ENCODE results near the gene LYRM1. TPM values are rescaled to one million over a fixed set of nuclear protein-coding genes. Genes with fewer than 3 reads are reported as not detected.
"Not testable (repeated sequence)": the region's sequence is repeated elsewhere in the genome, so short reads cannot be mapped to it uniquely, and the experiment has no call there.

LYRM1 gene, protein sequence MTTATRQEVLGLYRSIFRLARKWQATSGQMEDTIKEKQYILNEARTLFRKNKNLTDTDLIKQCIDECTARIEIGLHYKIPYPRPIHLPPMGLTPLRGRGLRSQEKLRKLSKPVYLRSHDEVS
- 36.6 and 48.7 TPM in 2 replicates for polyA plus RNA-seq (2014; cell fraction: cytosol; rRNA removed)
- 22.8 and 33.8 TPM in 2 replicates for polyA plus RNA-seq (2014; cell fraction: nucleus; rRNA removed)

DNA sequence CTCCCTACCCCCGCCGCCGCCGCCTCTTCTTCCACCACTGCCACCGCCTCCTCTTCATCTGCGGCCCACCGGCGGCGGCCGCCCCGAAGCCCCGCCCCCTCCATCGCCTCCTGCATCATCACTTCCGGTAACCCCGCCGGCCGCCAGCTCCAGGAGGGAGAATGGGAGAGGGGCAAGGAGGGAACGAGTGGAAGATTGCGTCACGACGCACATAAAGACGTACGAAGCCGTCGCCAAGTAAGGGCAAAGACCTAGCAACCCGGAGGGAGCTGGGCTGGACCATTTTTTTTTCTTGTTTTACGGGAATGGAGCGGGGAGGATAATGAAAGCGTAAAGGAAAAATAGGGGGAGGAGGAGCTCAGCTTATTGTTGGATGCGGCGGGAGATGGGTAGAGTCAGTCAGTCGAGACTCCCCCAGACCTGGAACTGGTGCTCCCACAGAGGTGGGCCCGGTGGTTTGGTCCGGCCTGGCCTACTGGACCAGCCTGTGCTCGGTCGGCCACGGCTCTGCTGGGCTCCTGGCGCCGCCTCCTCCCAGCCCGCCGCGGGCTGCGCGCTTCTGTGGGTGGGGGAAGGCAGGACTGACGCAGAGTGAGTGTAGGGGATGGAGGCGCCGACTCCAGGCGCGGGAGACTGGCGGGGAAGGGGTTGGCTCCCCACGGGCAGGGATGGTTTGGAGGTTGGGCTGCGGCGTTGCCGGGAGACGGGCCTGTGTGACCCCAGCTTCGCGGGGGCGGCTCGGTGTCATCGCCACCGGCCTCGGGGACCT, at the start of gene LYRM1, which contains the start of gene DCUN1D3:
TSS of gene LYRM1 (plus strand) at position 473 of the 769 bp plus-strand sequence. CDS start 14,785 bp downstream, outside the sequence.
TSS of gene DCUN1D3 (minus strand) at position 60 of the 769 bp plus-strand sequence. CDS start 37,820 bp downstream, outside the sequence.
- peak; percentile 99 for DNase-seq (ENCODE audit: low spot score)

DNA sequence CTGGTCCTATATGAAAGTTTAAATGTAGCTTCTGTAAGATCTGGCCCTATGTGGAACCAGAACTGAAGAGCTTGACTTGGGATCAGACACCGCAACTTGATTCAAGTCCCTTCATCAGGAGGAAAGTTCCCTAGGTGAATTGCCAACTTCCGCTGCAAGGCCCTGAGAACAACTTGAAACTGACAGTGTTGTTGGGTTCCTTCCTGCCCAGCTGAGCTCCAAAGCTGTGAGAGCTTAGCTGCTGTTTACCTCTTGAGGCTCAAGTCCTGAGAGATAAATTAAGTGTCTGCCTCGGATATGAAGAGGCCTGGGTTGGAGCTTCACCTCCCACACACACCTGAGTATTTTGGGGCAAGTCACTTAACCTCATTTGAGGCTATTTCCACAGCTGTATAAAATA, 49.6 kb upstream of the LYRM1 start:
- no peak for DNase-seq (ENCODE audit: low spot score)

DNA sequence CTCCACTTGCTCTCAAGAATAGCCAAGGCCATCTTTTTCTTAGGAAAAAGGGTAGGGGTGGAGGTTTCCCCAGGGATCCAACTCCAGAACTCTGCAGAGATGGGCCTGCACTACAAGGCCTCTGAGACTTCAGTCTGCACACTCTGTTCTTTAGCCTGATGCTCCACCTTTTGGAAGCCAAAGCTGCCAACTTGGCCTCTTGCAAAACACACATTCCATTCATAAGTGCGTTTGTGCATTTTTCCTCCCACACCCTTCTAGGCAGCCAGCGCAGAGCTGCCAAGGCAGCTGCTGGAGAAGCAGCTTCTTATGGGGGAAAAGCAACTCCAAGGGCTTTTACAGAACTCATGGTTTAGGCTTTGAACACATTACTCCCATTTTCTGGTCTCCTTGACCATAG, 49.0 kb upstream of the LYRM1 start:
- DNase-seq (ENCODE audit: low spot score): no peak

- no peak for DNase-seq (ENCODE audit: low spot score)
Observed at GRCh38 chr16:20853143-20853542, 47.4 kb upstream of the LYRM1 start.

DNA sequence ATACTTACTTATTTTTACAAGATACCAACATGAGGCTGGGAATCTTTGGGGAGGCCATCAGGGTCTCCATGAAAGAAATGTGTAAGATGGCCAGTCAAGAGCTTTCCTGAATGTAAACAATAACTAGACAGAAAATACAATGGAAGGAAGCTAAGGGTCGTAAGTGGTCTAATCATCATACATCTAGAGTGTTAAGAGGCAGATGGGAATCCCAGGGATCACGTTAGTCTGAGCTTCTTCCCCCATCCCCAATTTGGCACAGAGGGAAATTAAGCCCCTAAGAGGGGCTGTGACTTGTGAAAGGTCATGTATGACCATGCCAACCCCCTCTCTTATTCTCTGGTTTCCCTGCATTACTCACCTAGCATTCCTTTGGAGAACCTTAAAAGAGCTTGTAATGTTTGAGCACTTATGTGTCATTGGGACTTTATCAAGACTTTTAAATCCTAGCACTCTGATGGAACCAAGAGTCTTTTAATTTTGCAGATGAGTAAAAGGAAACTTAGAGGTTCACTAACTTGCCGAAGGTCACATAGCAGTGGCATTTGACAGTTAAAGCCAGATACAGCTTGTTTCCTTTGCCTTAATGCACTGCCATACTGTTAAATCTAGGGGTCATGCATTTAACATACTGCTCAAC, 46.5 kb upstream of the LYRM1 start:
- no peak for DNase-seq (ENCODE audit: low spot score)

GRCh38 chr16:20854963-20855362, 45.6 kb upstream of the LYRM1 start:
- no peak for DNase-seq (ENCODE audit: low spot score)

DNA sequence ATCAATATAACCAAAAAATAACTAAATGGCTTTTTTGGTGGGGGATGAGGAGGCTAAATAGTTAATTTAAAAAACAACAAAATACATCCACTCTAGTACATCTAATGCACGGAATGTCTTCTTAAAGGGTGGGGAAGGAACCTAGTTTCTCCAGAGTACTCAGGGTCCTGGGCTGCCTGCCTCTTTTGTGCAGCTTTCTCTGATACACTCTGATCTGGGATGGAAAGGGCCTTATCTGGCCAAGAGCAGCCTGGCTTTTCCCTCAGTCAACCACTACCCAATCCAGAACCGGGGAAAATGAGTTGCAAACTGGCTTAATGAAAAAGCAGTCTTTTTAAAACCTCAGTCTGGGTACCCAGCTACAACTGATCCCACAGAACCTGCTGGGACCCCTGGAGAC, 43.3 kb upstream of the LYRM1 start:
- no peak for DNase-seq (ENCODE audit: low spot score)

GRCh38 chr16:20859229-20859628, 41.3 kb upstream of the LYRM1 start:
- no peak for DNase-seq (ENCODE audit: low spot score)

- DNase-seq (ENCODE audit: low spot score): no peak
Observed at GRCh38 chr16:20859699-20860098, 40.9 kb upstream of the LYRM1 start.

GRCh38 chr16:20860361-20860760, 40.2 kb upstream of the LYRM1 start:
- DNase-seq (ENCODE audit: low spot score): no peak

DNA sequence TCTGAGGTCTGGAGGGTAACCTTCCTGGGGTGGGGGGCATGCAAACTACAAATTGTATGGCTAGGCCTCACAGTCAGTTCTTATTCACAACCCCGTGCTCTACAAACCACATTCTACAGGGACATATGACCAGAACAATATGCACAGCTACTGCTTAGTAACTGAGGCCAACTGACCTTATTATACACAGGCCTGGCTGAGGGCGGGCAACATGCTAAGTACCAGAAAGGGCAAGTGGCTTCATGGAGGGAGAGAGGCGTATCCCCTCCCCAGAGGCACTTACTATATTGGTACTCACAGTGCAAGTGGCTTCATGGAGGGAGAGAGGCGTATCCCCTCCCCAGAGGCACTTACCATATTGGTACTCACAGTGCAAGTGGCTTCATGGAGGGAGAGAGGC, 39.6 kb upstream of the LYRM1 start:
- DNase-seq (ENCODE audit: low spot score): not testable (repeated sequence)

DNA sequence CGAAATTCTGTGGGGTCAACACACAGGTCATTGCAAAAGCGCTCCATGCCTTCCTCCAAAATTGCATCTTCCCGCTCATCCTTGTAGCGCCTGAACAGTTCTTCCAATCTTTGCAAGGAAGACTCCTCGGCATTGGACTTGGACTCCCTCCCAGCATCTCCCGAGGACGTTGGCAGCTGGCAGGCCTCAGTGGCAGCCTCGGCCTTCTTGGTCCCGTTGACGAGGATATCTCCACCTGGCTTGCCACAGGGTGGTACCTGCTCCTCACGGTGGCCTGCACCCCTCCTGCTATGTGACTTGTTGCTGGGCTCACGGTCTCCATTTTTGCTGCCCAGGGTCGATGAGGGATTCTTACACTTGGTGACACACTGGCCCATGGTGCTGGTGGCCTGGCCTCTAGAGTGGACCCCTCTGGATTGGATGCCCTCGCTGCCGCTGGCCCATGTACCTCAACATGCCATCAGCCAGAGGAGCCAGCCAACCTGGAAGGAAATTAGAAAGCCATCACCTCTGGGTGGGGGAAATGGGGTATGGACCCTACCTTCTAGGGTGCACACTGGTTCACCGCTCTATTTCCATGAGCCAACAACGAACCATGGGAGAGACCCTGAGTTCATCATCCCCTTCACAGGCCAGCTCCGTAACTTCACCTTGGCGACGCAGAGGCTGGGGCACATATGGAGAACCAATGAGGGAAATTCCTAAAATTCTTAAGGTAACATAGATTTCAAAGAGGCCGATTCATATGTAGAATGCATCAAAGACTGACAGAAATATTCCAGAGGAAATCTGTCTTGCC, 38.2 kb upstream of the LYRM1 start:
- DNase-seq (ENCODE audit: low spot score): no peak

DNA sequence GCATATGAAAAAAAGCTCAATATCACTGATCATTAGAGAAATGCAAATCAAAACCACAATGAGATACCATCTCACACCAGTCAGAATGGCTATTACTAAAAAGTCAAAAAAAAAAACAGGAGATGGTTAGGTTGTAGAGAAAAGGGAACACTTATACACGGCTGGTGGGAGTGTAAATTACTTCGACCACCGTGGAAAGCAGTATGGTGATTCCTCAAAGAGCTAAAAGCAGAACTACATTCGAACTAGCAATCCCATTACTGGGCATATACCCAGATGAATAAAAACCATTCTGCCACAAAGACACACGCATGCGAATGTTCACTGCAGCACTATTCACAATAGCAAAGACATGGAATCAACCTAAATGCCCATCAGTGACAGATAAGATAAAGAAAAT, 36.2 kb upstream of the LYRM1 start:
- not testable (repeated sequence) for DNase-seq (ENCODE audit: low spot score)

GRCh38 chr16:20865420-20866131, 35.0 kb upstream of the LYRM1 start:
- DNase-seq (ENCODE audit: low spot score): no peak

- no peak for DNase-seq (ENCODE audit: low spot score)
Observed at GRCh38 chr16:20866145-20866772, 34.3 kb upstream of the LYRM1 start.

GRCh38 chr16:20866801-20867200, 33.8 kb upstream of the LYRM1 start:
- DNase-seq (ENCODE audit: low spot score): no peak

DNA sequence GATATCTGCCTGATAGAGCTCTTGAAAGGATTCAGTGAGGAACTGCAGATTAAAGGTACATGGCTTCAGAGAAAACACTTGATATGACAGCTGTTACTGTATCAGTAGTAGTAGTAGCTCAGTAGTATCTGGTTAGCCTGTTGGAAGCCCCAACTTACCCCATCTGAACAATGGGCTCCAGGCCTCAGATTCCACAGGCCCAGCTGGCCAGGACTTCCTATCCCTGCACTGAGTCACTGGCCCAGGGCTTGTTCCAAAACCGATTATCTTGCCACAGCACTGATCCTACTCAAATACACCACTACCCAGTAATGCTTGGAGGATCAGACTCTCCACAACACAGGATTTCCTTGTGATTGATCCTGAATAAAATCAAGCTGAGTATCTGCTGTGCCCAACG, 33.0 kb upstream of the LYRM1 start:
- DNase-seq (ENCODE audit: low spot score): no peak

DNA sequence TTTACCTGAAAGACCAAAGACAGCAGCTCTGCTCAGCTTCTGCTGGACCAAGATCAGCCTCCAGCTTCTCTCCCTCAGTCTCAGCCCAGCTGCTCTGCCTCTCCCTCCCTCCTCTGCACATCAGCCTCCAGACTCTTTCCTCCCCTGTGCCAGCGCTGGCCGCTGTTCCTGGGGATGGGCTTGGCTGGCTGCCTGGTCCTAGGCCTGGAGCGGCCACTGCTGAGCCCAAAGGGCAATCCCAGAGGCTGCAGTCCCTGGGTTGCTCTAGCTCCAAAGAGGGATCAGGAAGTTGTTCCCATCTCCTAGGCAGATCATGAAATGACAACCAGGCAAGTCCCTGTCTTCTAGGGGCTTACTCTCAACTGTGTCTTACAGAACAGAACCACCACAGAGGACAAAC, 31.7 kb upstream of the LYRM1 start:
- DNase-seq (ENCODE audit: low spot score): no peak

- DNase-seq (ENCODE audit: low spot score): no peak
Observed at GRCh38 chr16:20870122-20870820, 30.3 kb upstream of the LYRM1 start.

DNA sequence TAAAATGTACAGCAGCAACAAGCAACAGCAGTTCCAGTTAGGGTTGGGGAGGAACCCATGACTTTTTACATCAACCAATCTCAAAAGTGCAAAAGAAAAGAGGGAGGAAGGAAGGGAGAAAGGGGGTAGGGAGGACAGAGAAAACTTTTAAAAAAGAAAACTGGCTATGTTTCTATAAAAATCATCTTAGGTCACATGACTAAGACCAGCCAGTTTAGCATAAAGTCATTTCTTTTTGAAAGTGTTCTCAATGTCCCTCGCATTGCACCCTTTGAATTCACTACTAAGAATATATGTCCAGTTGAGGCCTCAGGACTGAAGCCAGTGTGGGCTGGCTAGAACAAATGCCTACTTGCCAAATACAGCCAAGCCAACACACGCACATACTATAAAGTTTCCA, 29.3 kb upstream of the LYRM1 start:
- DNase-seq (ENCODE audit: low spot score): no peak
